HG03280 (cell line): Measurements from ENCODE around the gene MAPKAP1.
"Not testable (repeated sequence)": the region's sequence is repeated elsewhere in the genome, so short reads cannot be mapped to it uniquely, and the experiment has no call there.

Experiments
- ATAC-seq: cut with Tn5 transposase; IDR thresholded peaks from one replicate; pipeline ENCODE4 v1.9.1; 2021; ENCODE audit warnings: mild to moderate bottlenecking, moderate library complexity; ENCODE audit not compliant: unreplicated experiment

Gene MAPKAP1

DNA sequence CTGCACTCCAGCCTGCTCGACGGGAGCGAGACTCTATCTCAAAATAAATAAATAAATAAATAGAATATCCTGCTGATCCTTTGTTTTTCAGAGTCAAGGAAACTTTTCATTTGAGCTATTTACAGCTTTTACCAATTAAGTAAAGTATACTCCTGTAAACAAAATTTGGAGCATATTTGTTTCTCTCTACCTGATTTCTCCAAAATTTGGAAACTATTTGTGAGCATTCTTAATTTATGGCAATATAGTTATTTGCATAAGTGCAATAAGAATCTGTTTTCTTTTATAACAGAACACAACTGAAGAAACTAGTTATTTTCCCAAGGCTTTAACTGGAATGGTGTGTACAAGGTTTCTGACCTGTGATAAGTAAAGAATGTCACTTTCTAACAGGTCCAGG is 135.2 kb downstream of the MAPKAP1 start:
- ATAC-seq, result not testable (repeated sequence)

GRCh38 chr9:125570246-125570645 is 136.8 kb downstream of the MAPKAP1 start:
- no peak for ATAC-seq

GRCh38 chr9:125568621-125569020 is 138.4 kb downstream of the MAPKAP1 start:
- ATAC-seq, result no peak

DNA sequence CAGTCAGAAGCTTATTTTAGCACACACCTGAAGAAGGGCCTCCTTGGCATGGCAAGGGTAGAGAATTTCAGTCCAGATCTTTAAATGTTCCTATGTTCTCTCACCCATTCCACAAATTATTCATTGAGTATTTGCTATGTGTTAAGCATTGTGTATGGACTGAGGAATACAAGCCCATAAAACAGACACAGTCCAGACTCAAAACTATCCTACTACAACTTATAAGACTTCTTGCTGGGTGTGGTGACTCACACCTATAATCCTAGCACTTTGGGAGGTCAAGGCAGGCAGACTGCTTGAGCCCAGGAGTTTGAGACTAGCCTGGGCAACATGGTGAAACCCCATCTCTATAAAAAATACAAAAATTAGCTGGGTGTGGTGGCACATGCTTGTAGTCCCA is 141.0 kb downstream of the MAPKAP1 start:
- not testable (repeated sequence) for ATAC-seq

DNA sequence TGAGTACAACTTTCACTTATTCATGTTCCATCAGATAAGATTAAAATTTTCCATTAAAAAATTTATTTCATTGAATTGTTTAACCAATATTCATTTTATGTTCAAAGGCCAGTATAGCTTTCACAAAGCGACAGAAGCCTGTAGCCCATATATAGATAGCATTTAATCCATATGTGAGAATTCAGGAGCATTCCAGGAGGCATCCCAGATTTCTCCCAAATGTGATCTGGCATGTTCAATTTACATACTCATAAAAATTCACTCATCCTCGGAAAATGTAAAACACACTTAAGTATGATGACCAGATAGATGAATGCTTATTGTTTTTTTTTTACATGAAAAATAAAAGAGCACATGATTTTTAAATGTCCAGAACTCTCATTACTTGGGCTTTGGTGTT is 141.9 kb downstream of the MAPKAP1 start:
- ATAC-seq, result no peak

- ATAC-seq, result no peak
Measured at GRCh38 chr9:125564631-125565030, 142.4 kb downstream of the MAPKAP1 start.

DNA sequence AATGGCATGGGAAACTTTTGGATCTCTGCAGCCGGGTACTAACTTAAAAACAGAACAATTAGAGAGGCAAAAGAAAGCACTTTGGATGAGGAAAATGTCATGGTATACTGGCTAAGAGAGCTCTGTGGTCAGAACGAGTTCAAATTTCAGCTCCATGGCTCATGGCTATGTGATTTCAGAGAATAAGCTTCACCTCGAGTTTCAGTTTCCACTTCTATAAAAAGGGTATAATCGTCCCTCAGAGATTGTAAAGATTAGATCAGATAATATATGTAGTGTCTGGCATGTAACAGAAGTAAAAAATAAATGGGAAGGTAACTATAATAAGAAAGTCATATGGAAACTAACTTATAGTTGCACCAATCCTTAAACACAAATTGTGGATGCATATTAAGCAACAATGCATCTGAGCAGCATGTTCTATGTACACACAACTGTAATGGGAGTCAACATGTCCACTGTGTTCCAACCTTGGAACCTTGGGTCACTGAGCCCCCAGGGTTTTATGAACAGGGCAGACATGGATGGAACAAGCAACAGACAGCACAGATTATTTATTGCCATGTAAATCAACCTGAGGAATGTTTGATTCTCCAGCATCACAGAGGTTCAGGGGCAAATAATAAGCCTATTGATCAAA is 145.4 kb downstream of the MAPKAP1 start:
- no peak for ATAC-seq

- ATAC-seq, result no peak
Measured at GRCh38 chr9:125559894-125560293, 147.1 kb downstream of the MAPKAP1 start.

- no peak for ATAC-seq
Measured at GRCh38 chr9:125559194-125559593, 147.8 kb downstream of the MAPKAP1 start.

- ATAC-seq, result no peak
Measured at GRCh38 chr9:125558453-125559092, 148.4 kb downstream of the MAPKAP1 start.

- ATAC-seq, result no peak
Measured at GRCh38 chr9:125556046-125556721, 150.8 kb downstream of the MAPKAP1 start.

DNA sequence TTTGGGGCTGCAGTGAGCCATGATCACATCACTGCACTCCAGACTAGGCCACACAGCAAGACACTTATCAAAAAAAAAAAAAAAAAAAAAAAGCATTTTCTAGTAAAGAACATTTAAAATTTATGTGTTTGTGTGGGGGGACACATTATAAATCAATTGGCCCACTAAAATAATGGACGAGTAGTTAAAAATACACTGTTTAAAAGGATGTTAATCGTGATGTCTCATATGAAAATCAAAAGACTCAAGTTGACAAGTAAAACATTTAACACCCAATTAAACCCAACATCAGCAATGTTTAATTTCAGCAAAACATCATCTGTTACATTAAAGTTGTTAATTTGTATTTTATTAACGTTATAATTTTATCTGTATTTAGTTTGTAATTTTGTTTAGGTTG is 152.3 kb downstream of the MAPKAP1 start:
- ATAC-seq, result no peak

GRCh38 chr9:125551781-125552180 is 155.2 kb downstream of the MAPKAP1 start:
- no peak for ATAC-seq

- ATAC-seq, result no peak
Measured at GRCh38 chr9:125549891-125550885, 156.8 kb downstream of the MAPKAP1 start.

GRCh38 chr9:125549465-125549871 is 157.5 kb downstream of the MAPKAP1 start:
- no peak for ATAC-seq

DNA sequence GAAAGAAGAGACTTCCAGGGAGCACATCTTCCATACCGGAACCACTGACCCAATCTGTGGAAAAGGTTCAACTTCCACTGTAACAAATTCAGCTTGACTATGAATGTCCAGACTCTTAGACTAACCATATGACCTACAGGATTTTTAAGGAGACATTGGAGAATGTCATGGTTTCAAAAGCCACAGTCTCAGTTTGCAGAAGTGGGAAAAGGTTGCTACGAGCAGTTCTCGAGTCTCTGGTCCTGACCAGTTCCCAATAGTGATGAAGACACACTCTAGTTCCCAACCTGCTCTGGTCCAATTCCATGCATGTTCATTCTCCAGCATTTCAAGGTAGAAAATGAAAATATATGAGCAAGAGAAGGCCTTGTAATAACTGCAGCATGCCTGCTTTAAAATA is 158.0 kb downstream of the MAPKAP1 start:
- no peak for ATAC-seq

GRCh38 chr9:125548141-125548540 is 158.9 kb downstream of the MAPKAP1 start:
- no peak for ATAC-seq

DNA sequence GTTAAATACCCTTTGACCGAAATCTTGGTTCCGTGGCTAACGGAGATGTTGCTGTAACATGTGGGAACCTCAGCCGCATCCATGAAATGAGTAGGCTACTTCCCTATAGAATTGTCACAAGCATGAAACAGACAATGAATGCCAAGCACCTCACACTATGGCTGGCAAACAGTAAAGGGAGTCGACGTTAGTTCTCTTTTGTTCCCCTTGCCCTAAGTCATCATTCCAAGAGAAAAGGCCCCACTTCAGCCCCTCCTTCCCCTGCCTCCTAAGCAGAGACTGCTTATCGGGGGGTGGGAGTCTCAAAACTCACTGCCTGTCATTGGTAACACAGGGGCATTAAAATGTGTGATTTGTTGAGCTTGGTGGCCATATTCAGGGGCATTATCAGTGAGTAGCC is 159.6 kb downstream of the MAPKAP1 start:
- ATAC-seq, result no peak

GRCh38 chr9:125545845-125546244 is 161.2 kb downstream of the MAPKAP1 start:
- ATAC-seq, result no peak

GRCh38 chr9:125544988-125545651 is 161.9 kb downstream of the MAPKAP1 start:
- no peak for ATAC-seq
